WTC11 (cell line): ENCODE results near the gene IL31. TPM values are rescaled to one million over a fixed set of nuclear protein-coding genes. Genes with fewer than 3 reads are reported as not detected.

ENCODE experiments used
- ATAC-seq: fragments of 200-7000 bp; cut with Tn5 transposase; 2 replicates; pipeline ENCODE4 v1.10.0; 2021; ENCODE audit warnings: mild to moderate bottlenecking, moderate library complexity
- CTCF ChIA-PET: fragments of 300-600 bp; sonication (Branson Sonifier 250); formaldehyde crosslinking; loops from one replicate; lab custom pipeline; 2021; ENCODE audit warnings: antibody characterized with exemption; lab: Charles Lee
- POLR2A ChIA-PET: fragments of 350-600 bp; sonication (Branson Sonifier 250); formaldehyde crosslinking; loops from one replicate; lab custom pipeline; 2021; ENCODE audit warnings: antibody characterized with exemption; lab: Charles Lee
- DNase-seq: peaks from one replicate; pipeline ENCODE4 v3.0.0; 2021; ENCODE audit warnings: low spot score
- H3K27ac Mint-ChIP-seq: 2 replicates; pipeline ENCODE4 v1.8.0; 2021; ENCODE audit warnings: mixed read lengths
- H3K27me3 Mint-ChIP-seq: 2 replicates; pipeline ENCODE4 v1.8.0; 2021; ENCODE audit warnings: low read depth, mild to moderate bottlenecking, moderate library complexity, mixed read lengths
- H3K36me3 Mint-ChIP-seq: 2 replicates; pipeline ENCODE4 v1.8.0; 2021; ENCODE audit warnings: mixed read lengths
- H3K4me1 Mint-ChIP-seq: 2 replicates; pipeline ENCODE4 v1.8.0; 2022; ENCODE audit warnings: mixed read lengths
- H3K4me3 Mint-ChIP-seq: 2 replicates; pipeline ENCODE4 v1.8.0; 2021; ENCODE audit warnings: mild to moderate bottlenecking, moderate library complexity, mixed read lengths
- H3K9me3 Mint-ChIP-seq: 2 replicates; pipeline ENCODE4 v1.8.0; 2021; ENCODE audit warnings: mixed read lengths
- ARID4B ChIP-seq: sonication (generic); formaldehyde crosslinking; IDR thresholded peaks from 2 replicates; pipeline ENCODE4 v1.8.0; 2023; ENCODE audit warnings: missing genetic modification reagents, mild to moderate bottlenecking, borderline replicate concordance
- CDX4 ChIP-seq: fragments of 250-450 bp; sonication (Bioruptor Pico); IDR thresholded peaks from 2 replicates; pipeline ENCODE4 v1.9.0; 2021; ENCODE audit warnings: moderate library complexity, mild to moderate bottlenecking, inconsistent platforms, borderline replicate concordance
- ETV6 ChIP-seq: sonication (generic); formaldehyde crosslinking; IDR thresholded peaks from 2 replicates; pipeline ENCODE4 v1.8.1; 2022; ENCODE audit warnings: mild to moderate bottlenecking, missing genetic modification reagents
- FOXP1 ChIP-seq: sonication (generic); formaldehyde crosslinking; IDR thresholded peaks from 2 replicates; pipeline ENCODE4 v1.8.0; 2022; ENCODE audit warnings: missing genetic modification reagents, mild to moderate bottlenecking, moderate library complexity, borderline replicate concordance
- HMGA2 ChIP-seq: fragments of 250-450 bp; sonication (Bioruptor Pico); IDR thresholded peaks from 2 replicates; pipeline ENCODE4 v1.4.0; 2021; ENCODE audit warnings: mild to moderate bottlenecking, moderate library complexity
- JAZF1 ChIP-seq: fragments of 250-450 bp; sonication (Bioruptor Pico); IDR thresholded peaks from 2 replicates; pipeline ENCODE4 v1.9.0; 2021; ENCODE audit warnings: moderate library complexity, mild to moderate bottlenecking, inconsistent platforms
- MLX ChIP-seq: sonication (generic); formaldehyde crosslinking; IDR thresholded peaks from 2 replicates; pipeline ENCODE4 v1.8.1; 2023; ENCODE audit warnings: mild to moderate bottlenecking, missing genetic modification reagents, moderate library complexity
- NFYB ChIP-seq: sonication (generic); formaldehyde crosslinking; conservative IDR thresholded peaks from 2 replicates; pipeline ENCODE4 v1.8.0; 2022; ENCODE audit warnings: low read depth, missing genetic modification reagents
- OVOL2 ChIP-seq: fragments of 250-450 bp; sonication (Bioruptor Pico); IDR thresholded peaks from 2 replicates; pipeline ENCODE4 v1.9.0; 2021; ENCODE audit warnings: mild to moderate bottlenecking, borderline replicate concordance
- PRRX2 ChIP-seq: fragments of 250-450 bp; sonication (Bioruptor Pico); IDR thresholded peaks from 2 replicates; pipeline ENCODE4 v1.8.0; 2021; ENCODE audit warnings: mild to moderate bottlenecking
- STAT6 ChIP-seq: sonication (generic); formaldehyde crosslinking; conservative IDR thresholded peaks from 2 replicates; pipeline ENCODE4 v1.8.1; 2023; ENCODE audit warnings: mild to moderate bottlenecking, low read depth, missing genetic modification reagents, moderate library complexity
- ZNF263 ChIP-seq: sonication (generic); formaldehyde crosslinking; IDR thresholded peaks from 2 replicates; pipeline ENCODE4 v1.8.1; 2022; ENCODE audit warnings: low read depth, mild to moderate bottlenecking, moderate library complexity, missing genetic modification reagents
- ZNF423 ChIP-seq: fragments of 250-450 bp; sonication (Bioruptor Pico); IDR thresholded peaks from 2 replicates; pipeline ENCODE4 v2.1.2; 2022; ENCODE audit warnings: mild to moderate bottlenecking, moderate library complexity
- total RNA-seq: library from RNA; stranded (reverse); gene quantifications from 3 replicates; pipeline ENCODE4 v1.2.3, GENCODE V29; 2021
- TF ChIP-seq, protein P1 (sequence below): sonication (generic); formaldehyde crosslinking; IDR thresholded peaks from 2 replicates; pipeline ENCODE4 v1.8.0; 2022; ENCODE audit warnings: mild to moderate bottlenecking, missing genetic modification reagents
- TF ChIP-seq, protein P2 (sequence below): sonication (generic); formaldehyde crosslinking; IDR thresholded peaks from 2 replicates; pipeline ENCODE4 v1.8.1; 2023; ENCODE audit warnings: mild to moderate bottlenecking, missing genetic modification reagents
- TF ChIP-seq, protein P3 (sequence below): sonication (generic); formaldehyde crosslinking; IDR thresholded peaks from 2 replicates; pipeline ENCODE4 v1.8.1; 2023; ENCODE audit warnings: mild to moderate bottlenecking, missing genetic modification reagents, moderate library complexity

IL31 gene
- total RNA-seq, 1 experiment from 2014 or later = not detected

GRCh38 chr12:122167356-122167925 lies 6.6 kb downstream of the IL31 start:
- TF ChIP-seq HMGA2 (CRISPR knock-in tag) (no peak), PRRX2 (no peak), FOXP1 (CRISPR knock-in tag) (no peak), NFYB (no peak), ZNF263 (CRISPR knock-in tag) (no peak)
- TF ChIP-seq, protein P1, sequence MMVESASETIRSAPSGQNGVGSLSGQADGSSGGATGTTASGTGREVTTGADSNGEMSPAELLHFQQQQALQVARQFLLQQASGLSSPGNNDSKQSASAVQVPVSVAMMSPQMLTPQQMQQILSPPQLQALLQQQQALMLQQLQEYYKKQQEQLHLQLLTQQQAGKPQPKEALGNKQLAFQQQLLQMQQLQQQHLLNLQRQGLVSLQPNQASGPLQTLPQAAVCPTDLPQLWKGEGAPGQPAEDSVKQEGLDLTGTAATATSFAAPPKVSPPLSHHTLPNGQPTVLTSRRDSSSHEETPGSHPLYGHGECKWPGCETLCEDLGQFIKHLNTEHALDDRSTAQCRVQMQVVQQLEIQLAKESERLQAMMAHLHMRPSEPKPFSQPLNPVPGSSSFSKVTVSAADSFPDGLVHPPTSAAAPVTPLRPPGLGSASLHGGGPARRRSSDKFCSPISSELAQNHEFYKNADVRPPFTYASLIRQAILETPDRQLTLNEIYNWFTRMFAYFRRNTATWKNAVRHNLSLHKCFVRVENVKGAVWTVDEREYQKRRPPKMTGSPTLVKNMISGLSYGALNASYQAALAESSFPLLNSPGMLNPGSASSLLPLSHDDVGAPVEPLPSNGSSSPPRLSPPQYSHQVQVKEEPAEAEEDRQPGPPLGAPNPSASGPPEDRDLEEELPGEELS (CRISPR knock-in tag) = no peak
- TF ChIP-seq, protein P2, sequence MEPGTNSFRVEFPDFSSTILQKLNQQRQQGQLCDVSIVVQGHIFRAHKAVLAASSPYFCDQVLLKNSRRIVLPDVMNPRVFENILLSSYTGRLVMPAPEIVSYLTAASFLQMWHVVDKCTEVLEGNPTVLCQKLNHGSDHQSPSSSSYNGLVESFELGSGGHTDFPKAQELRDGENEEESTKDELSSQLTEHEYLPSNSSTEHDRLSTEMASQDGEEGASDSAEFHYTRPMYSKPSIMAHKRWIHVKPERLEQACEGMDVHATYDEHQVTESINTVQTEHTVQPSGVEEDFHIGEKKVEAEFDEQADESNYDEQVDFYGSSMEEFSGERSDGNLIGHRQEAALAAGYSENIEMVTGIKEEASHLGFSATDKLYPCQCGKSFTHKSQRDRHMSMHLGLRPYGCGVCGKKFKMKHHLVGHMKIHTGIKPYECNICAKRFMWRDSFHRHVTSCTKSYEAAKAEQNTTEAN (CRISPR knock-in tag) = no peak
- Mint-ChIP-seq H3K4me3 (no peak overlapping the region), H3K27me3 (no peaks in the 10 kb centered on the region), H3K27ac (no peak overlapping the region; the same call in 1 of the 2 replicates), H3K9me3 (no peaks in the 10 kb centered on the region), H3K4me1 (0 out of 2 replicates have a peak, but pooled peaks cover 2% of the 10 kb centered on the region), H3K36me3 (no peaks in the 10 kb centered on the region)
- POLR2A ChIA-PET = no interaction called here
- no peak for ATAC-seq
- DNase-seq = no peak
- CTCF ChIA-PET = interaction anchor here (1.0 to 2.4 kb wide), 3 partner anchors 9 to 27 kb away, joined by 3 to 9 read pairs (median 4); no protein-coding TSS in a partner anchor

DNA sequence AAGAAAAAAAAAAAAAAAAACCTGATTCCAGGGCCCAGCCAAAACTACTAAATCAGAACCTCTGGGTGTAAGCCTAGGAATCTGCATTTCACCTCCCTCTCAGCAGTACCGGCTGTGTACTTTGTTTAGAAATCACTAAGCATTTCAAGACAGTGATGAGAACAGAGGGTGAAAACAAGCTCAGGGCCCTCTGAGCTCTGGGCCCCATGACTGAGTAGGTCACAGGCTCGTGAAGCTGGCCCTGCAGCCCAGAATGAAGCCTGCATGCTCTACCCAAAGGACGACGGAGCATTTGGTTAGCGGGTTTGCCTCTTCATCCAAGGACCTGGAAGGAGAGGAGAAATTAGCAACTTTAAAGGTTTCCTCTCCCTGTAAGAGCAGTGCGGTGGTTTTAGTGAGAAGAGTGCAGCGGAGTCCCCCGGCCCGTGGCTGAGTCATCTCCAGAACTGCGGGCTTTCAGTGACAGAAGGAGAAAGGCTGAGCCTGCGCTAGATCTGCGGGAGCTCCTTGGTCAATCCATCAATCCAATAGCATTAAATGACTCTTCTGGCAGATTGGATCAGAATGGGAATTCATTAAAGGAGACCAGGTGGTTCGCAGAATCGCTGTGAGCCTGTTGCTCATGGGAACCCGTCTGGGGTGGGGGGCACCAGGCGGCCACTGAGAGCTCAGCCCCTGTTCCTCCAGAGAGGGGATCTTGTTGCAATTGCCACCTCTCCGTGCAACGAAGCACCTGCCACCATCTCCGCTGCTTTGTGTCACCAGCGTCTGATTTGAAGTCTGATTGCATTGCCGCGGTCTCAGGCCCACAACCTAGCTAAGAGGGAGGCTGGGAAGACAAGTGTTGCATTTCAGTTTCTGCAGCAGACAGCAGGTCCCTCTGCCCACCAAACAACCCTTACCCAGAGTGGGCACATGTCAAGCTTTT lies 7.3 kb downstream of the IL31 start:
- ChIA-PET CTCF (interaction anchor here (0.8 to 2.4 kb wide), 3 partner anchors 24 to 29 kb away, joined by 3 to 9 read pairs (median 3); no protein-coding TSS in a partner anchor), POLR2A (interaction anchor here (0.7 kb wide), 1 partner anchor 574 kb away, joined by 5 read pairs; no protein-coding TSS in a partner anchor)
- Mint-ChIP-seq H3K4me1 (0 out of 2 replicates have a peak, but pooled peaks cover 2% of the 10 kb centered on the region), H3K27ac (no peak overlapping the region; the same call in 1 of the 2 replicates), H3K36me3 (no peaks in the 10 kb centered on the region), H3K27me3 (no peaks in the 10 kb centered on the region), H3K9me3 (no peaks in the 10 kb centered on the region), H3K4me3 (no peak overlapping the region)
- DNase-seq (no peak), ATAC-seq (no peak)
- TF ChIP-seq ZNF423 (CRISPR knock-in tag) (no peak), JAZF1 (no peak), STAT6 (CRISPR knock-in tag) (no peak), ZNF263 (CRISPR knock-in tag) (no peak), ARID4B (CRISPR knock-in tag) (no peak), CDX4 (no peak), ETV6 (CRISPR knock-in tag) (no peak), MLX (CRISPR knock-in tag) (no peak), OVOL2 (no peak), FOXP1 (CRISPR knock-in tag) (no peak)
- TF ChIP-seq, protein P3, sequence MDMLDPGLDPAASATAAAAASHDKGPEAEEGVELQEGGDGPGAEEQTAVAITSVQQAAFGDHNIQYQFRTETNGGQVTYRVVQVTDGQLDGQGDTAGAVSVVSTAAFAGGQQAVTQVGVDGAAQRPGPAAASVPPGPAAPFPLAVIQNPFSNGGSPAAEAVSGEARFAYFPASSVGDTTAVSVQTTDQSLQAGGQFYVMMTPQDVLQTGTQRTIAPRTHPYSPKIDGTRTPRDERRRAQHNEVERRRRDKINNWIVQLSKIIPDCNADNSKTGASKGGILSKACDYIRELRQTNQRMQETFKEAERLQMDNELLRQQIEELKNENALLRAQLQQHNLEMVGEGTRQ = no peak
